Mesangial cell (primary cell): ENCODE data around the gene ZNF684. TPM values are rescaled to one million over a fixed set of nuclear protein-coding genes. Genes with fewer than 3 reads are reported as not detected.

ENCODE experiments used
- total RNA-seq: library from RNA; depleted of rRNA; stranded (reverse); fragments of >200 nt; gene quantifications from 2 replicates; pipeline ENCODE4 v1.2.3, GENCODE V29; 2015

ZNF684 gene
- 1.8 and 4.7 TPM in 2 replicates for total RNA-seq

DNA sequence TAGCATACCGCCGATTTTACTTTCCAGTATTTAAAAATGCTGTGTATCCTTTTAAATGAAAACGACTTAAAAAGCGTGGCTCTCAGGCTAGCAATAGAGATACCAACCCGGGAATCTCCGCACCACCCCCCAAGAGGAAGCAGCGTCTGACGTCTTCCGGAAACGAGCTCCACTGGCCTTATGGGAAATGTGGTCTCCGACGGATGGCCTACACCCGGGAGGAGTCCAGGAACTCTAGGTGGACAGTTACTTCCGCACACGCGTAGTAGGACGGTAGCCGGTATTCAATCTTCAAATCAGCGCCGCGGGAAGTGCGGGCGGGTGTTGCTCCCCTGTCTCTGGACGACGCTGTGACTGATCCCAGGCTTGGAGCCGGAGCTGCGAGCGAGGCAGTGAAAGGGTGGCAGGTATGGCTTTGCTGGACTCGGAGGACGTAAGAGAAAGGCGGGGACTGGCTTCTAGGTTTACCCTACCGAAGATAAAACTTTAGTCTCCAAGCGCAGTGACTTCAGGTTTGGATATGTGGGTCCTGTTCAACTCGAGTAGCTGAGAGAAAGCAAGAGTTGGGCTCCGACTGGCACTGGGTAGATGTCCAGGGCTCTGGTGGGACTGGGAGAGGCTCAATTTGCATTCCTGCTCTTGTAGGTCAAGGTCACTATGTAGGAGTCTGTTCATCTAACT, at the start of gene ZNF684:
Gene ZNF684, plus strand, starts transcription at position 257 of the 681 bp plus-strand sequence. CDS start 1,530 bp downstream, outside the sequence.

DNA sequence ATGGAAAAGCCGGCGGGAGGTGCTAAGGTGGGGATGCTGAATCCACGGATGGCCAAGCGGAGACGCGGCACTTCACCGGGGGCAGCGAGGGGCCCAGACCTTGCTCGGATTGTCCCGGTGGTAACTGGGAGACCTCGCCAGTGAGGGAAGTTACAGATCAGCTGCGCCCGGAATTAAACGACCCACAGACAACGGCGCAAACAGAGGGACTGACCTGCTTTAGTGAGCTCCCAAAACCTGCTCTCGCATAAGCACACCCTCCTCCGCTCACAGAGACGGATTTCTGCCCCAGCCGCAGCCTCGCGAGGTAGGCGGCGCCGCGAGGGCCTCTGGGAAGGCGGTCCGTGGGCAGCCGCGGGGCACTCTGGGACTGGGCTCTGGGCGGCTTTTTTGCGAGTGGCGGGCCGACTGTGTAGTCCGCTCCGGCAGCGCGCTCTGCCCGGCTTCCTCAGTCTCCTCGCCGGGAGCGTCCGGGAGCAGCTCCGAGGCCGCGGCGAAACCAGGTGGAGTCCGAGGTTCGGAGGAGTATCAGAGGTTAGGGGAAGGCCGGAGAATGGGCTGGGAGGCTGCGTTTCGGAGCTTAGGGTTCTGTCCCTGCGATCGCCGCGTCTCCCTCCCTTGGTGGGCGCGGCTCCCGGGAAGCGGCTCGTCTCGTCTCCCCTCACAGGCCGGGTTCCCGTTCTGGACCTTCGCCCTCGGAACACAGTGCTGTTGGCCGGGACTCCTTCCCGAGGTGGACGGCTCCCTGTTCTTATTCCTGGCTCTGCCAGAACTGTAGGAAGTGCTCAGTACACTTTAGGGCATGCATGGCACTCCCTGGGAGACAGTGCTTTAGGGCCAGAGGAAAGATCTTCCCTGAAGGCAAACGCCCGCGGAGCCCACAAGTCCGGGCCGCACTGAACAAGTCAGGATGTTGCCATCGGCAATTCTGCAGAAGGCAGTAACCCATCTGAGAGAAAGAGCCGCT, 22.8 kb upstream of the ZNF684 start, which contains the start of gene EXO5:
Gene EXO5, plus strand, starts transcription at position 393 of the 967 bp plus-strand sequence. CDS start 5,778 bp downstream, outside the sequence.

Other genes with a start within 250 kb of the ZNF684 start
- gene COL9A2, start 214.4 kb upstream of the ZNF684 start, total RNA-seq, result 5.1 and 10.6 TPM in 2 replicates
- 6.7 and 9.3 TPM in 2 replicates for gene SMAP2, start 157.9 kb upstream of the ZNF684 start, total RNA-seq
- gene ZFP69B, start 81.2 kb upstream of the ZNF684 start, total RNA-seq, result 1.8 and 2.6 TPM in 2 replicates
- gene ZFP69, start 54.3 kb upstream of the ZNF684 start, total RNA-seq, result 2.2 and 2.3 TPM in 2 replicates
- 6.1 and 8.3 TPM in 2 replicates for gene EXO5, start 22.9 kb upstream of the ZNF684 start, total RNA-seq
- gene RIMS3, start 134.0 kb downstream of the ZNF684 start, total RNA-seq, result 1.8 and 3.7 TPM in 2 replicates
- gene NFYC, start 160.1 kb downstream of the ZNF684 start, total RNA-seq, result 38.8 and 42.8 TPM in 2 replicates